NCI-H748 (cell line): ENCODE results near the gene FBXO31.

ENCODE experiments used
- DNase-seq: peaks from one replicate; lab custom pipeline; 2025; ENCODE audit not compliant: unreplicated experiment; lab: John Stamatoyannopoulos, UW

Gene FBXO31

GRCh38 chr16:87316450-87316922 lies 67.1 kb downstream of the FBXO31 start:
- no peak for DNase-seq

- no peak for DNase-seq
These were observed 68.6 kb downstream of the FBXO31 start for GRCh38 chr16:87314990-87315420.

- DNase-seq: no peak
These were observed 71.6 kb downstream of the FBXO31 start for GRCh38 chr16:87312008-87312407.

GRCh38 chr16:87311387-87311786 lies 72.2 kb downstream of the FBXO31 start:
- no peak for DNase-seq

GRCh38 chr16:87310610-87311009 lies 73.0 kb downstream of the FBXO31 start:
- DNase-seq: no peak

- DNase-seq: no peak
These were observed 73.7 kb downstream of the FBXO31 start for GRCh38 chr16:87309620-87310525.

- no peak for DNase-seq
These were observed 74.8 kb downstream of the FBXO31 start for GRCh38 chr16:87308826-87309225.

GRCh38 chr16:87306516-87306915 lies 77.1 kb downstream of the FBXO31 start:
- no peak for DNase-seq

- DNase-seq: no peak
These were observed 77.8 kb downstream of the FBXO31 start for GRCh38 chr16:87305505-87306391.

GRCh38 chr16:87304951-87305350 lies 78.6 kb downstream of the FBXO31 start:
- no peak for DNase-seq

GRCh38 chr16:87303962-87304521 lies 79.5 kb downstream of the FBXO31 start:
- DNase-seq: no peak

GRCh38 chr16:87303431-87303930 lies 80.1 kb downstream of the FBXO31 start:
- no peak for DNase-seq

- DNase-seq: no peak
These were observed 84.6 kb downstream of the FBXO31 start for GRCh38 chr16:87298857-87299465.

- peak; percentile 32 for DNase-seq
These were observed 85.5 kb downstream of the FBXO31 start for GRCh38 chr16:87297918-87298631.

- DNase-seq: no peak
These were observed 86.2 kb downstream of the FBXO31 start for GRCh38 chr16:87297407-87297806.

GRCh38 chr16:87295661-87296531 lies 87.7 kb downstream of the FBXO31 start:
- no peak for DNase-seq

GRCh38 chr16:87295259-87295658 lies 88.3 kb downstream of the FBXO31 start:
- DNase-seq: peak; percentile 10

- DNase-seq: no peak
These were observed 89.6 kb downstream of the FBXO31 start for GRCh38 chr16:87293990-87294389.

GRCh38 chr16:87291944-87292343 lies 91.6 kb downstream of the FBXO31 start:
- no peak for DNase-seq
